Right lobe of liver (tissue), 4 donors: Measurements from ENCODE around the gene RIMS4.

ENCODE experiments used
- CTCF ChIP-seq, 4 donors: fragments of 200-600 bp in 3 of 4; fragments of 450-650 bp in 1 of 4; IDR thresholded peaks; one replicate each; pipeline versions ENCODE4 v1.5.1 to v1.8.0; 2016 to 2022; ENCODE audit warnings: antibody characterized with exemption in 4 of 4, mild to moderate bottlenecking in 2 of 4
- POLR2A ChIP-seq: fragments of 450-650 bp; IDR thresholded peaks from one replicate; pipeline ENCODE4 v1.6.1; 2017; ENCODE audit warnings: antibody characterized with exemption, mild to moderate bottlenecking
- donor health status: DM: no; HTN: no; CAD: no.
- donor health status: DM: no; HTN: no; CAD: no.
- donor health status: DM: no; HTN: yes; CAD: no.

- no peak for TF ChIP-seq CTCF (IDR thresholded peaks at IDR 0.05)
- no peak for TF ChIP-seq POLR2A
Measured at GRCh38 chr20:44737116-44737515, 73.2 kb downstream of the RIMS4 start.
